Mucosa of gallbladder (tissue), 1 donor: Measurements from ENCODE around the gene ZNF322. TPM values are rescaled to one million over a fixed set of nuclear protein-coding genes. Genes with fewer than 3 reads are reported as not detected.
A peak's percentile ranks its signal among the peaks of the same experiment; 100 is the strongest.

Experiments
- DNase-seq: peaks from one replicate; pipeline ENCODE4 v3.0.0-alpha.2; 2020; ENCODE audit warnings: low spot score
- total RNA-seq: library from RNA; stranded (reverse); gene quantifications from one replicate; pipeline ENCODE4 v1.2.1, GENCODE V29; 2021
- donor health status: DM: no; HTN: no; CAD: no.

ZNF322 gene
- total RNA-seq, 1 donor from 2014 or later, result 31.8 TPM

DNA sequence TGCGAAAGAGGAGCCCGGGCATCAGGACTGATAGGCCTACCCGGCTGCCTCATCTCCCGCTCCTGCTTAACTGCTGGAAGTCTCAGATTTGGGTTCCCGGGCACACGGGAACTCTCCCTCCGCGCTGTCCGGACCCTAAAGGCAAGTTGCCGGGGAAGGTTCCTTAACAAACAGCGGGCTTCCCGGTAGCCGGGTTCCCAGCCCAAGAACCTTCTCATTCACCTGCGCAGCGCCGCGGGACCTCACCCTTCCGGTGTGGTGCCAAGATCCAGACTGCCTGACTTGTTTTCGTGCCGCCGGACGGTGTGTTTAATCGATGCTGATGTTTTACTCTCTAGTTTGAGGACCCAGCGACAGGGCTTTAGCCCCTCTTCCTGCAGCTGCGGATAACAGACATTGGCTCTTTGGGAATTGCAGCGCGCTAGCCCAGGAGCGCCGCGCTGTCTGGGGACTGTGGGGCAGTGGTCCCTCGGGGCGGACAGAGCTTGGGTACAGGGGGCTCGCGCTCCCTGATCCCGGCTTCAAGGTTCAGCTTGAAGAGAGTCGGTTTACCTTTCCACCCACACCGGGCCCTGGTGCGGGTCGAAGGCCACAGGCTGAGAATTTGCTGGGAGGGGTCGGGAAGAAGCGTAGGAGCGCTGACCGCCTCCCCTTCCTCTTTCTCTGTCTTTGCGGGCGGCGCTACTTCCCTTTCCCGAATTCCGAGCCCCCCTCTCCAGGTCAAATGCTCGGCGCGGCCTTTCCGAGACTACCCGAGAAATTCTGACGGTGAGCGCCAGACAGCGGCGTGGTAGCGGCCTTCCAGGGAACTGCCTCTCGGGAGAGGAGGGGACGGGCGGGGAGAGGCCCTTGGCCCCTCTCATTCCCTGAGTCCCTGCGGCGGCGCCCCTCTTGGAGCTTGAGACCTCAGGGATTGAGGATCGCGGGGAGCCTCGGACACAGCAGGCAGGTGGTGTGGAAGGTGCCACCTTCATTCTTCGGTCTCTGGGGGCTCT lies 45.6 kb downstream of the ZNF322 start:
- DNase-seq, result no peak

- DNase-seq, result no peak
Observed at GRCh38 chr6:26613201-26613600, 46.3 kb downstream of the ZNF322 start.

DNA sequence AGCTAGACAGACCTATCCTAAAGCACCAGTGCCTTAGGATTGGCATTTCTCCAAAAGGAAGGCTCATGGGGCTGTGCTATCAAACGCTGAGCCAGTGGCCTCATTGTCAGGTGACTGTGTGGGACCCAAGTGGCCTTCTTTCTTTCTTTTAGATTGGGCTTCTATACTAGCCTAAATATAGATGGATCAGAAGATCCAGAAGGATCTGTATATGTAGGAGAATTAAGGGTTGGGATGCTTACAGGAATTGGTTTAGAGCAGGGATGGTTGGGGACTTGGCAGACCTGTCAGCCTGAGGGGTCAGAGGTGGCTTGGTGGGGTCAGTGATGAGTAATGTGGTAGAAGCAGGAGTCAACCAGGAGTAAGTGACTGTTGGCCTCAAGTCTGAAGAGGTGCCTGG lies 47.9 kb downstream of the ZNF322 start:
- no peak for DNase-seq

GRCh38 chr6:26609463-26609862 lies 50.1 kb downstream of the ZNF322 start:
- no peak for DNase-seq

DNA sequence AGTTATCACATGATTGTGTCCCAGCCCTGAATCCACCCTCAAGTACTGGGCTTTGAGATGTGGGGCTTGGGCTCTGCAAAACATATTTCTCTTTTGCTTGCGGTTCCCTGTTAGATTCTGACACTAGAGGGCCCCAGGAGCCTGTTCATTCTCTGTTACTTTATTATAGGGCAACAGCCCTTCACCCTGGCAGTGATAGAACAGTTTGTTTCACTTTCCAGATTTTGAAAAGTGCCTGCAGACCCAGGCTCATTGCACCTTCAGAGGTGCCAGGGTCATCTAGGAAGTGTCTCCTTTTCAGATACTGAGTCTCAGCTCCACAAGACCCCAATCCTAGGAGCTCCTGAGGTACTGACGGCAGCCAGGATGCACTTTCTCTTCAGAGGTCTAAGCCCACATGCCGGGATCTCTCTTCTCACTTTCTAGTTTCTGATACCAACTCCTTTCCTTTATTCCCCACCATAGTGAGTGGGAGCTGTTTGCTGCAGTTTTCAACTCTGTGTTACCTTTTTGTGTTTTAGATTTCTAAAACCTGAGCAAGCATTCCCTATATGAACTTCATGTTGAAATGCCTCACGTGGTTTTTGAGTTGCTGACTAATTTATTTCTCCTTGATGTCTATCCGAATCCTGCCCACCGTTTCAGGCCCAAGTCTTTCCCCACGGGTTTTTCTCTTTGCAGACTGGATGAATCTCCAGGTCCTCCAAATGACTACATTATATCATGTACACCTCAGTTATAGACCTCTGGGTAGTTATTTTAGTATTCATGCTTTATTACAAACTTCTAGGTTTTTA lies 51.9 kb downstream of the ZNF322 start:
- DNase-seq, result peak; percentile 58

DNA sequence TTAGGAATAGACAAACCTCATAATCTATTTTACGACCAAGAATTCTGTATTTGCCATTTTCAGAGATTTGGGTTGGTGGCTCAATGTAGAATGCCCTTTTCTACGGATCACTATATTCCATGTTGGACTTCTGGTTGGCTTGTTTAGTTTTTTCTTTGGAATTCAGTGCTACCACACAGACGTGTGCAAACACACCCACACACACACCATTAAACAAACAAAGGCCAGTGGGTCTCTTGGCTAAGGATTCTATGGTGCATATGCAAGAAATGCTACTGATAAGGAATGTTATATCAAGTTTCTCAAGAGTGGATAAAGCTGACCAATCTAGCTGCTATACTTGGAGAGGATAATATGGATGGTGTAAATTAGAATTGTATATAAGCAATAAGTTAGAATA lies 54.7 kb downstream of the ZNF322 start:
- no peak for DNase-seq

- DNase-seq, result no peak
Observed at GRCh38 chr6:26604026-26604425, 55.5 kb downstream of the ZNF322 start.

DNA sequence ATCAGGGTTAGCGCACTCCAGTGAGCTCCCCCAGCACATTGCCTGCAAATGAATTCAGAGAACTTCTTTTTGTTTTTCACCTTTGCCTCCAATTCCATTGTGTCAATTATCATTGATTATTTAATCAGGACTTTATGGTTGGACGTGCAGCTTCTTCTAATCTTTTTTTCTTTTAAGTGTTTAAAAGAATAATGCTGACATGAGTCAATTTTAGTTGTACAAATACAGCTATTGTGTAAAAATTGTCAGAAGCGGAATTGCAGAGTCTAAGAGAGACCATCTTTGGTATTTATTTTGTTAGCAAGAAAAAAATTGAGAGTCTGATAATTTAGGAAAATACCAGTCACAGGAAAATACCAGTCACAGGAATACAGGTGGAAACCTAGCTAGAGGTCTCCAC lies 57.3 kb downstream of the ZNF322 start:
- no peak for DNase-seq

DNA sequence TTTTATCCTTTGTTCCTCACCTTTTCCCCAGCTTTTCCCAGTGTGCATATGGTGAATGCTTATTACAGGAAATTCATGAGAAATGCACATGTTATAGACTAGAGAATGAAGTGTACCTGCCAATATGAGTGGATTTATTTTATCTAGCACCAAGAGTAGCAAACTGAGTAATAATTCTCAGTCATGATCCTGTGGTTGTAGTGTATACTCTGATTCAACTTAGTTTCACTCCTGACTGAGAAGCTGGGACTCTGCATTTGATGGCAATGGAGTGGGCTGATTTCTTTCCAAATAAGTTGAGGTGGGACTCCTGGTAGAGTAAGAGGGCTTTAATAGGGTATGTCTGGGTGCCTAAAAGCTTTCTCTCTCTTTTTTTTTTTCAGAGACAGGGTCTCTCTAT lies 58.8 kb downstream of the ZNF322 start:
- DNase-seq, result no peak

- no peak for DNase-seq
Observed at GRCh38 chr6:26599591-26599990, 60.0 kb downstream of the ZNF322 start.

GRCh38 chr6:26599134-26599533 lies 60.4 kb downstream of the ZNF322 start:
- DNase-seq, result no peak

GRCh38 chr6:26598267-26598666 lies 61.3 kb downstream of the ZNF322 start:
- no peak for DNase-seq

- no peak for DNase-seq
Observed at GRCh38 chr6:26597821-26598220, 61.7 kb downstream of the ZNF322 start.

GRCh38 chr6:26597389-26597766 lies 62.2 kb downstream of the ZNF322 start:
- DNase-seq, result no peak

DNA sequence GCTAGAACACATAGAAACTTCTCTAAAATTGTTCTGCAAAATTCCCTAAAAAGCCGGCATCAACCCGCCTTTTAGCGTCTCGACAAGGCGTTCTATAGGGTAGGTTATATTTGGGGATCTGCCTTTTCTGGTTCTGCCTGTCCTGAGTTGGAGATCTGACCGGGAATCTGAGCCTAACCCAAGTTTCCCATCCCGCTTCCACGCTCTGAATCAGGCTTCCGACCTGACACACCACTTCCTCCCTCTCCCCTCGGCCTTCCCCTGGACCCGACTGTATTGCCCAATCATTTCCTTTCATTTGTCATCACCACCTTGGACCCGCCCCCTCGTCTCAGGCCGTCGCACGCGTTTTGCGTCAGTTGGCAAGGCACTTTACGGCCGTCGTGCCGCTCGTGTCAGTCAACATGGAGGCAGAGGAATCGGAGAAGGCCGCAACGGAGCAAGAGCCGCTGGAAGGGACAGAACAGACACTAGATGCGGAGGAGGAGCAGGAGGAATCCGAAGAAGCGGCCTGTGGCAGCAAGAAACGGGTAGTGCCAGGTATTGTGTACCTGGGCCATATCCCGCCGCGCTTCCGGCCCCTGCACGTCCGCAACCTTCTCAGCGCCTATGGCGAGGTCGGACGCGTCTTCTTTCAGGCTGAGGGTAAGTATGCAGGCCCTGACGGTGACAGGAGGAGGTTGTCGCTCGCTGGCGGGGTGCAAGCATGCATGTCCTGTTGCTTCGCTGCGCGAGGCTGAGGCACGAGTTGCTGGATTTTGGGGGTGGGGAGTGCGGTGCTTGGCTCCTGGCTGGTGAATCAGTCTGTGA lies 62.8 kb downstream of the ZNF322 start, which contains the start of gene ABT1:
Gene ABT1, plus strand, starts transcription at position 375 of the 810 bp plus-strand sequence. Its CDS starts 30 bp downstream, at position 405.
- DNase-seq, result peak; percentile 99

DNA sequence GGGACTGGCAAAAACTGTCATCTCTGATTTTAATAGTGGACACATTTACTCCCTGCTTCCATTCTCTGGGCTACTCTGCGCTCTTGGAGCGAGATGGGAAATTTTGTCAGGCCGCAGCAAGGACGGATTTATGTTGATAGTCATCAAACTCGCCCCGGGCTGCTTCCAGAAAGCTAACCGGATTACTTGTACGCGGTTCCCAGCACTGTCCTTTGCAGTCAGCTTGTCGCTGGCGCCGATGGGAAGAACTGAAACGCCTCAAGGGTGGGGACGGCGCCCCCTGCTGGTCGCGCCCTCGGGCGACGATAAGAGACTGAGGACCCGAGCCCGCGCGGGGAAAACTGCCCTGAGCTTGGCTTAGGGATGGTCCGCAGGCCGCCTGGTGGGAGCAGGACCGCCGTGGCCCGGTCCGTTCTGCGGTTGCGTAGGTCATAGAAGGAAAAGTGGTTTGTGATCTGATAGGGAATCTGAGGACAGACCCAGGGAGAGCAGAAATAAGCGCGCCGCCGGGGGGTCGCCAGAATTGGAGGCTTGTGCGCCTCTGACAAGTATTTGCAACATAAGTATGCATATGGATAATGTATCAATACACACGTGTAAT lies 63.8 kb downstream of the ZNF322 start:
- peak; percentile 93 for DNase-seq

DNA sequence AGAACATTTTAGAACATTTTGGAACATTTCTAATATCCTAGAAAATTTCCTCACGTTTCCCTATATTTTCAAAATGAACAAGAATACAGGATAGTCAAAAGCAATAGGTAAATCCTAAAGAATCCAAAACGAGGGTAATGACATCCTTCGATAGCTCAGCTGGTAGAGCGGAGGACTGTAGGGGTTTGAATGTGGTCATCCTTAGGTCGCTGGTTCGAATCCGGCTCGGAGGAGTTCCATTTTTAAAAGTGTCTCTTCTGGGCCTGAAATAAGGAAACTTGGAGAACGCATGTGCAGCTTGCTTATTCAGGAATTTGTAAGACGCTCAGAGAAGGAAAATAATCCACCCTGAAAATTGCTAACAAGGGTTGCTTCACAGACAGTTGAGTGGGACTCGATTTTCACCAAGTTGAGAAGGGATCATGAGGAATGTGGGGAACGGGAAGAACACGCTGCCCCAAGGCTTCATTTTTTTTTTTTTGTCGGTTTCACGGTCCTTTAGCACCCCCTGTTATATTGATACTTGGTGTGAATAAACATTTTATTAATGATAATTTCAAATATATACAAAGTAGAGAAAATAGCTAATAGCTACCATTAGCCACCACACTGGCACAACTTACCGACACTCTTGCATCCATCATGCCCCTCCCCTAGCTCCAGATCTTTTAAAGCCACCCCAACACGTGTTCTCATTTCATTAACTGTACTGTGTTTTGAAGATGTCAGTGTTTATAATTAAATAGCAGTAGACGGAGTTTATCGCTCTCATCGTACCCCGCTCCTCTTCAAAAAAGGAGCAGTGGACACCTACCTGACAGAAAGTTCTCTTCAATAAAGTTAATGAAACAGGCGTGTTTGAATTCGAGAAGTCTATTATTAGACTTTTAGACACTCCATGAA lies 64.6 kb downstream of the ZNF322 start:
- no peak for DNase-seq

DNA sequence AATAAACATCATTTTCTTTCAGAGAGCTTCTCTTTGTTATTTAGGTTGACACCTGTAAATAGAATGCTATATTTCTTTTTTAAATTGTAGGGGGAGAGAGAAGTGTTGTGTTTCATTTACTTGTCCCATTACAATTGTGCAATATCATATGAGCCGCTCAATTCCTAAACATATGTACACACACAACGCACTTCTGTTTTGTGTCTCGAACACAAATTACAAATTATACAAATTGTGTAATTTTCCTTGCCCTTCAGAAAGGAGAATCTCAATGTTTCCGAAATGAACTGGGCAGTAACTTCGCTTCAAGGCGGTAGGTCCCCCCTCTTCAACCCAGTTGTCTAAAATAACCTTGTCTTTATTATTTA lies 65.4 kb downstream of the ZNF322 start:
- DNase-seq, result no peak

- no peak for DNase-seq
Observed at GRCh38 chr6:26593278-26594130, 66.0 kb downstream of the ZNF322 start.
